NK-92 treated with Interleukin-12 subunit alpha and Interleukin-12 subunit beta, amount 100 ng/mL, for 24 hours (cell line): ENCODE measurements around the gene HEMK1.

ENCODE experiments used
- DNase-seq: peaks from one replicate; lab custom pipeline; 2025; lab: John Stamatoyannopoulos, UW

HEMK1 gene

GRCh38 chr3:50545781-50546180, 23.5 kb upstream of the HEMK1 start:
- DNase-seq, result no peak

GRCh38 chr3:50549226-50549625, 20.1 kb upstream of the HEMK1 start:
- no peak for DNase-seq

GRCh38 chr3:50550079-50550736, 19.1 kb upstream of the HEMK1 start:
- DNase-seq, result peak; percentile 33

GRCh38 chr3:50551054-50551659, 18.2 kb upstream of the HEMK1 start:
- no peak for DNase-seq

- no peak for DNase-seq
Measured at GRCh38 chr3:50551681-50552435, 17.5 kb upstream of the HEMK1 start.

GRCh38 chr3:50552598-50552997, 16.7 kb upstream of the HEMK1 start:
- no peak for DNase-seq

- peak; percentile 15 for DNase-seq
Measured at GRCh38 chr3:50554553-50554952, 14.8 kb upstream of the HEMK1 start.

- no peak for DNase-seq
Measured at GRCh38 chr3:50557106-50557505, 12.2 kb upstream of the HEMK1 start.

GRCh38 chr3:50557915-50558314, 11.4 kb upstream of the HEMK1 start:
- DNase-seq, result no peak

GRCh38 chr3:50559702-50560101, 9.6 kb upstream of the HEMK1 start:
- DNase-seq, result no peak

- DNase-seq, result no peak
Measured at GRCh38 chr3:50562861-50563260, 6.5 kb upstream of the HEMK1 start.

GRCh38 chr3:50563867-50564266, 5.5 kb upstream of the HEMK1 start:
- DNase-seq, result no peak

- DNase-seq, result no peak
Measured at GRCh38 chr3:50564321-50564720, 5.0 kb upstream of the HEMK1 start.

GRCh38 chr3:50567011-50567385, 2.3 kb upstream of the HEMK1 start:
- no peak for DNase-seq

GRCh38 chr3:50567386-50568167, 1.7 kb upstream of the HEMK1 start, which contains the start of gene C3orf18:
TSS of gene C3orf18 (minus strand) at chr3:50567747. CDS start at chr3:50565699, 2,048 bp downstream.
- peak; percentile 77 for DNase-seq

GRCh38 chr3:50570508-50571279, 1.4 kb downstream of the HEMK1 start:
- no peak for DNase-seq

- DNase-seq, result no peak
Measured at GRCh38 chr3:50571486-50571885, 2.2 kb downstream of the HEMK1 start.

GRCh38 chr3:50572158-50572557, 2.8 kb downstream of the HEMK1 start:
- peak; percentile 54 for DNase-seq

- peak; percentile 40 for DNase-seq
Measured at GRCh38 chr3:50572801-50573371, 3.6 kb downstream of the HEMK1 start.

GRCh38 chr3:50573566-50574443, 4.5 kb downstream of the HEMK1 start:
- peak; percentile 74 for DNase-seq
